HTERT RPE-1 (cell line): ENCODE results near the gene KIF26A.

Experiments
- in situ Hi-C: fragments of 300-500 bp; cut with MboI; formaldehyde crosslinking; loops from 4 replicates; pipeline ENCODE4 v1.14.3; 2020; ENCODE audit warnings: low sequenced_read_pairs

The KIF26A gene

GRCh38 chr14:104129556-104129955 lies 8.8 kb upstream of the KIF26A start:
- in situ Hi-C loops: no loop called here

- in situ Hi-C loops: no loop called here
Observed at GRCh38 chr14:104130974-104131651, 7.3 kb upstream of the KIF26A start.

GRCh38 chr14:104131968-104132732 lies 6.2 kb upstream of the KIF26A start:
- in situ Hi-C loops: no loop called here

GRCh38 chr14:104132981-104133380 lies 5.4 kb upstream of the KIF26A start:
- in situ Hi-C loops: no loop called here

GRCh38 chr14:104133496-104133895 lies 4.9 kb upstream of the KIF26A start:
- in situ Hi-C loops: no loop called here

- in situ Hi-C loops: no loop called here
Observed at GRCh38 chr14:104134061-104134965, 4.1 kb upstream of the KIF26A start.

- in situ Hi-C loops: no loop called here
Observed at GRCh38 chr14:104135121-104135903, 3.1 kb upstream of the KIF26A start.

GRCh38 chr14:104135904-104136471 lies 2.4 kb upstream of the KIF26A start:
- in situ Hi-C loops: no loop called here

GRCh38 chr14:104136472-104137296 lies 1.7 kb upstream of the KIF26A start:
- in situ Hi-C loops: no loop called here

- in situ Hi-C loops: no loop called here
Observed at GRCh38 chr14:104137297-104138097, 890 bp upstream of the KIF26A start.

- in situ Hi-C loops: no loop called here
Observed at GRCh38 chr14:104138718-104139459, 502 bp downstream of the KIF26A start.

GRCh38 chr14:104139460-104140212 lies 1.2 kb downstream of the KIF26A start:
- in situ Hi-C loops: no loop called here

GRCh38 chr14:104140213-104140462 lies 1.8 kb downstream of the KIF26A start:
- in situ Hi-C loops: no loop called here

GRCh38 chr14:104140463-104141331 lies 2.3 kb downstream of the KIF26A start:
- in situ Hi-C loops: no loop called here

GRCh38 chr14:104141621-104142091 lies 3.3 kb downstream of the KIF26A start:
- in situ Hi-C loops: no loop called here

GRCh38 chr14:104142136-104142945 lies 4.0 kb downstream of the KIF26A start:
- in situ Hi-C loops: no loop called here
